ENCODE data around the gene LRBA. TPM values are rescaled to one million over a fixed set of nuclear protein-coding genes. Genes with fewer than 3 reads are reported as not detected.
A peak's percentile ranks its signal among the peaks of the same experiment; 100 is the strongest.

LRBA gene
- polyA plus RNA-seq, 1 donor: 52.8 TPM

DNA sequence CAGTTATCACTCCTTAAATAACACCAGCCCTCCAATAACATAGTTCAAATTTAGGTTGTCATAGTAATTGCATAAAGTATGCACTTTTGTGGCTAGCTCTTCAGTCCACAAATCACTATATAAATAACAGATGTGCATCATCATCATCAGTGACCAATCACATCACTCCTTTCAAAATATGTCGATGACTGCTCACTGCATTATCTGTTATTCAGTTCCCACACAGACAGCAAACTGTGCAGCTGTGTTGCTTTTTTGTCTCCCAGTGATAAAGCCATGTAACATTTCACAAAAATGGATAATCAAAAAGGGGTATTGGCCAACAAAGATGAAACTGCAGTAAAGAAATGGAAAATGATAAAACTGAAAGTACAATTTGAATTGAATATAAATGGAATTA lies 731.4 kb downstream of the LRBA start:
- Histone ChIP-seq H3K36me3 (ENCODE audit: control insufficient read depth, insufficient read depth, low read length) (peaks cover 33% of the 10 kb centered on the region), H3K9me3 (ENCODE audit: control insufficient read depth, low read depth, low read length) (no peaks in the 10 kb centered on the region), H3K27me3 (ENCODE audit: control insufficient read depth, insufficient read depth, low read length) (no peaks in the 10 kb centered on the region), H3K4me1 (ENCODE audit: control insufficient read depth, insufficient read depth, low read length) (no peaks in the 10 kb centered on the region), H3K27ac (ENCODE audit: low read length) (no peak overlapping the region), H3K4me3 (ENCODE audit: low read length) (no peak overlapping the region)
- no CpG with 5 or more reads among the region's 1 CpG for WGBS (ENCODE audit: insufficient coverage, low lambda C conversion rate)
- DNase-seq: no peak

- Histone ChIP-seq H3K4me1 (ENCODE audit: control insufficient read depth, insufficient read depth, low read length) (no peaks in the 10 kb centered on the region), H3K9me3 (ENCODE audit: control insufficient read depth, low read depth, low read length) (no peaks in the 10 kb centered on the region), H3K36me3 (ENCODE audit: control insufficient read depth, insufficient read depth, low read length) (peaks cover 46% of the 10 kb centered on the region), H3K4me3 (ENCODE audit: low read length) (no peak overlapping the region), H3K27me3 (ENCODE audit: control insufficient read depth, insufficient read depth, low read length) (no peaks in the 10 kb centered on the region), H3K27ac (ENCODE audit: low read length) (peak overlapping the region; percentile 34)
- WGBS (ENCODE audit: insufficient coverage, low lambda C conversion rate): 98% methylated on average over 8 of the region's 8 CpGs
- DNase-seq: no peak
Observed at GRCh38 chr4:150280975-150281374, 734.1 kb downstream of the LRBA start.

GRCh38 chr4:150280081-150280895 lies 734.8 kb downstream of the LRBA start:
- no peaks in the 10 kb centered on the region for H3K27me3 ChIP-seq (ENCODE audit: control insufficient read depth, insufficient read depth, low read length)
- H3K36me3 ChIP-seq (ENCODE audit: control insufficient read depth, insufficient read depth, low read length): peaks cover 41% of the 10 kb centered on the region
- H3K4me1 ChIP-seq (ENCODE audit: control insufficient read depth, insufficient read depth, low read length): no peaks in the 10 kb centered on the region
- peak overlapping the region; percentile 34 for H3K27ac ChIP-seq (ENCODE audit: low read length)
- no peak overlapping the region for H3K4me3 ChIP-seq (ENCODE audit: low read length)
- no peak for DNase-seq
- no CpG with 5 or more reads among the region's 9 CpGs for WGBS (ENCODE audit: insufficient coverage, low lambda C conversion rate)
- no peaks in the 10 kb centered on the region for H3K9me3 ChIP-seq (ENCODE audit: control insufficient read depth, low read depth, low read length)

GRCh38 chr4:150278206-150278605 lies 736.9 kb downstream of the LRBA start:
- H3K4me1 ChIP-seq (ENCODE audit: control insufficient read depth, insufficient read depth, low read length): no peaks in the 10 kb centered on the region
- H3K27me3 ChIP-seq (ENCODE audit: control insufficient read depth, insufficient read depth, low read length): no peaks in the 10 kb centered on the region
- no peaks in the 10 kb centered on the region for H3K9me3 ChIP-seq (ENCODE audit: control insufficient read depth, low read depth, low read length)
- H3K36me3 ChIP-seq (ENCODE audit: control insufficient read depth, insufficient read depth, low read length): peaks cover 39% of the 10 kb centered on the region
- no peak overlapping the region for H3K27ac ChIP-seq (ENCODE audit: low read length)
- no CpG with 5 or more reads among the region's 2 CpGs for WGBS (ENCODE audit: insufficient coverage, low lambda C conversion rate)
- DNase-seq: no peak
- H3K4me3 ChIP-seq (ENCODE audit: low read length): no peak overlapping the region

GRCh38 chr4:150268444-150268843 lies 746.6 kb downstream of the LRBA start:
- Histone ChIP-seq H3K9me3 (ENCODE audit: control insufficient read depth, low read depth, low read length) (no peaks in the 10 kb centered on the region), H3K4me1 (ENCODE audit: control insufficient read depth, insufficient read depth, low read length) (no peaks in the 10 kb centered on the region), H3K36me3 (ENCODE audit: control insufficient read depth, insufficient read depth, low read length) (peaks cover 14% of the 10 kb centered on the region), H3K27ac (ENCODE audit: low read length) (no peak overlapping the region), H3K27me3 (ENCODE audit: control insufficient read depth, insufficient read depth, low read length) (no peaks in the 10 kb centered on the region), H3K4me3 (ENCODE audit: low read length) (no peak overlapping the region)
- DNase-seq: no peak
- WGBS (ENCODE audit: insufficient coverage, low lambda C conversion rate): 100% methylated on average over 1 of the region's 1 CpG

GRCh38 chr4:150265806-150266205 lies 749.3 kb downstream of the LRBA start:
- no peaks in the 10 kb centered on the region for H3K27me3 ChIP-seq (ENCODE audit: control insufficient read depth, insufficient read depth, low read length)
- no CpG with 5 or more reads among the region's 1 CpG for WGBS (ENCODE audit: insufficient coverage, low lambda C conversion rate)
- no peak overlapping the region for H3K4me3 ChIP-seq (ENCODE audit: low read length)
- H3K4me1 ChIP-seq (ENCODE audit: control insufficient read depth, insufficient read depth, low read length): no peaks in the 10 kb centered on the region
- H3K9me3 ChIP-seq (ENCODE audit: control insufficient read depth, low read depth, low read length): no peaks in the 10 kb centered on the region
- H3K27ac ChIP-seq (ENCODE audit: low read length): no peak overlapping the region
- DNase-seq: no peak
- peaks cover 9% of the 10 kb centered on the region for H3K36me3 ChIP-seq (ENCODE audit: control insufficient read depth, insufficient read depth, low read length)

- Histone ChIP-seq H3K27me3 (ENCODE audit: control insufficient read depth, insufficient read depth, low read length) (no peaks in the 10 kb centered on the region), H3K9me3 (ENCODE audit: control insufficient read depth, low read depth, low read length) (no peaks in the 10 kb centered on the region), H3K36me3 (ENCODE audit: control insufficient read depth, insufficient read depth, low read length) (peaks cover 5% of the 10 kb centered on the region), H3K4me3 (ENCODE audit: low read length) (no peak overlapping the region), H3K4me1 (ENCODE audit: control insufficient read depth, insufficient read depth, low read length) (no peaks in the 10 kb centered on the region), H3K27ac (ENCODE audit: low read length) (no peak overlapping the region)
- DNase-seq: peak in 1 of 2 donors; percentile 35
- WGBS (ENCODE audit: insufficient coverage, low lambda C conversion rate): 56% methylated on average over 2 of the region's 6 CpGs
Observed at GRCh38 chr4:150264595-150265161, 750.4 kb downstream of the LRBA start.

- no peak overlapping the region for H3K4me3 ChIP-seq (ENCODE audit: low read length)
- no peaks in the 10 kb centered on the region for H3K9me3 ChIP-seq (ENCODE audit: control insufficient read depth, low read depth, low read length)
- no CpG with 5 or more reads among the region's 6 CpGs for WGBS (ENCODE audit: insufficient coverage, low lambda C conversion rate)
- peaks cover 5% of the 10 kb centered on the region for H3K36me3 ChIP-seq (ENCODE audit: control insufficient read depth, insufficient read depth, low read length)
- peaks cover 6% of the 10 kb centered on the region for H3K4me1 ChIP-seq (ENCODE audit: control insufficient read depth, insufficient read depth, low read length)
- DNase-seq: no peak
- H3K27ac ChIP-seq (ENCODE audit: low read length): no peak overlapping the region
- no peaks in the 10 kb centered on the region for H3K27me3 ChIP-seq (ENCODE audit: control insufficient read depth, insufficient read depth, low read length)
Observed at GRCh38 chr4:150262611-150263010, 752.5 kb downstream of the LRBA start.

- H3K4me1 ChIP-seq (ENCODE audit: control insufficient read depth, insufficient read depth, low read length): peaks cover 17% of the 10 kb centered on the region
- H3K27ac ChIP-seq (ENCODE audit: low read length): no peak overlapping the region
- no peaks in the 10 kb centered on the region for H3K27me3 ChIP-seq (ENCODE audit: control insufficient read depth, insufficient read depth, low read length)
- H3K36me3 ChIP-seq (ENCODE audit: control insufficient read depth, insufficient read depth, low read length): peaks cover 5% of the 10 kb centered on the region
- no CpG with 5 or more reads among the region's 2 CpGs for WGBS (ENCODE audit: insufficient coverage, low lambda C conversion rate)
- no peaks in the 10 kb centered on the region for H3K9me3 ChIP-seq (ENCODE audit: control insufficient read depth, low read depth, low read length)
- no peak overlapping the region for H3K4me3 ChIP-seq (ENCODE audit: low read length)
- DNase-seq: no peak
Observed at GRCh38 chr4:150261571-150261970, 753.5 kb downstream of the LRBA start.

DNA sequence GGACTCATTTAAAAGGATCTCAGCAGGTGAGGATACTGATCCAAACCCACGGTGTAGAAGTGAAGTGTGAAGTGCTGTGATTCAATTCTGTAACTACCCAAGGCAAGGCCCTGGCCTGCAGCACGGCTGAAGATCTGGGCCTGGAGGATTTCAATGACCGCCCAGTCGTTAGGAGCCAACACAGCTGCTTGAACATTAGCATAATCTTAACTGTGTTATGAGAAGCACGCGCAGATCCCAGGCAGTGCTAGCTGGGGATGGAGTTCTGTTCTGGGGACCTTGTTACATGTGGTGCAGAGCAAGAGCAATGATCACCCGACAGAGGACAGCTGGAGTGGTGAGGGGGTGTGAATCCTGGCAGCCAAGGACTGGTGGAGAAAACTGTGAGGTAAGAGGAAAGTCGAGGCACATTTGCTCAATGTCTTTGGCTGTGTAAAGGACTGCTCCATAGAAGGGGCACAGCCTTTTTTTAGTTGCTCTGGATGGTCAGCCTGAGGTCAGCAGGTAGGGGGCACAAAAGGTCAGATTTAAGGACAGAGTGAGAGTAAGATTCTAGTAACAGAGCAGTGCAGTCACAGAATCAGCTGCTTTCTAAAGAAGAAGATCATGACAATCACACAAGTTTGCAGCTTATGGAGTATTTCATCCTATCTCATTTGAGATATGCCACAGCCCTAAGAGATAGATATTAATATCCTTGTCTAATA lies 755.1 kb downstream of the LRBA start:
- DNase-seq: peak in 1 of 2 donors; percentile 21
- Histone ChIP-seq H3K9me3 (ENCODE audit: control insufficient read depth, low read depth, low read length) (peaks cover 2% of the 10 kb centered on the region), H3K4me1 (ENCODE audit: control insufficient read depth, insufficient read depth, low read length) (peaks cover 31% of the 10 kb centered on the region), H3K36me3 (ENCODE audit: control insufficient read depth, insufficient read depth, low read length) (no peaks in the 10 kb centered on the region), H3K27me3 (ENCODE audit: control insufficient read depth, insufficient read depth, low read length) (no peaks in the 10 kb centered on the region), H3K27ac (ENCODE audit: low read length) (no peak overlapping the region), H3K4me3 (ENCODE audit: low read length) (no peak overlapping the region)
- 80% methylated on average over 1 of the region's 8 CpGs for WGBS (ENCODE audit: insufficient coverage, low lambda C conversion rate)

Data from large intestine (tissue), 3 donors.